ENCODE data around the gene KRTAP3-1. TPM values are rescaled to one million over a fixed set of nuclear protein-coding genes. Genes with fewer than 3 reads are reported as not detected.
A peak's percentile ranks its signal among the peaks of the same experiment; 100 is the strongest.

KRTAP3-1 gene
- total RNA-seq, 4 donors from 2014 or later = 5.6 to 95.2 (median 15.5) TPM; not detected in 1

DNA sequence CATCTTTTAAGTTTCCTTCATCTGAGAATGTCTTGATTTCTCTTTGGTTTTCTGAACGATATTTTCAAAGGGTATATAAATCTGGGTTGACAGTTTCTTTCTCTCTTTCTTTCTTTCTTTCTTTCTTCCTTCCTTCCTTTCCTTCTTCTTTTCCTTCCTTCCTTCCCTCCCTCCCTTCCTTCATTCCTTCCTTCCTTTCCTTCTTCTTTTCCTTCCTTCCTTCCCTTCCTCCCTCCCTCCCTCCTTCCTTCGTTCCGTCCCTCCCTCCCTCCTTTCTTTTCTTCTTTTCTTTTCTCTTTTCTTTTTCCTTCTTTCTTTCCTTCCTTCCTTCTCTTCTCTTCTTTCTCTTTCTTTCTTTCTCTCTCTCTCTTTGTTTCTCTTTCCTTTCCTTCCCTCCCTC is 34.6 kb downstream of the KRTAP3-1 start:
- H3K4me1 ChIP-seq = no peaks in the 10 kb centered on the region
- H3K9me3 ChIP-seq = no peaks in the 10 kb centered on the region
- no peak for DNase-seq (ENCODE audit: low spot score in 2 of 2)
- no peaks in the 10 kb centered on the region for H3K27me3 ChIP-seq
- no peak for TF ChIP-seq EP300 (IDR thresholded peaks at IDR 0.05)
- TF ChIP-seq POLR2A (IDR thresholded peaks at IDR 0.05) = no peak
- no peak for TF ChIP-seq POLR2AphosphoS5 (IDR thresholded peaks at IDR 0.05)
- no peaks in the 10 kb centered on the region for H3K36me3 ChIP-seq
- H3K27ac ChIP-seq = no peak overlapping the region
- H3K4me3 ChIP-seq = no peak overlapping the region
- 88% methylated on average over 3 of the region's 3 CpGs for WGBS

DNA sequence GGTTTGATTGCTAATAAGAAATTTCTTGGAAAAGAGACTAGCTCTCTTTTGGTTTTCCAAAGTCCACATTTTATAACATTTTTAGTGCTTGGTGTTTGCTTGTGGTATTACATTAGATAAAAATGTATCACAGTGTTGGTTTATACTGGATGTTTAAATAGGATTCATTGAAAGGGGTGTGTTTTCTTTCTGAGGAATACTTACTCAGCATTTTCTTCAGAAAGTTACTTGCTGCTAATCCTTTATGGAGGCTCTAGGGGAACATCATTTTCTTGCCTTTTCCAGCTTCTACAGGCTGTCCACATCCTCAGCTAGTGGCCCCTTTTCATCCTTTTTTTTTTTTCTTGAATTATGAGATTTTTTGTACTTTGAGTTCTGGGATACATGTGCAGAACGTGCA is 41.3 kb downstream of the KRTAP3-1 start:
- TF ChIP-seq, protein P1, sequence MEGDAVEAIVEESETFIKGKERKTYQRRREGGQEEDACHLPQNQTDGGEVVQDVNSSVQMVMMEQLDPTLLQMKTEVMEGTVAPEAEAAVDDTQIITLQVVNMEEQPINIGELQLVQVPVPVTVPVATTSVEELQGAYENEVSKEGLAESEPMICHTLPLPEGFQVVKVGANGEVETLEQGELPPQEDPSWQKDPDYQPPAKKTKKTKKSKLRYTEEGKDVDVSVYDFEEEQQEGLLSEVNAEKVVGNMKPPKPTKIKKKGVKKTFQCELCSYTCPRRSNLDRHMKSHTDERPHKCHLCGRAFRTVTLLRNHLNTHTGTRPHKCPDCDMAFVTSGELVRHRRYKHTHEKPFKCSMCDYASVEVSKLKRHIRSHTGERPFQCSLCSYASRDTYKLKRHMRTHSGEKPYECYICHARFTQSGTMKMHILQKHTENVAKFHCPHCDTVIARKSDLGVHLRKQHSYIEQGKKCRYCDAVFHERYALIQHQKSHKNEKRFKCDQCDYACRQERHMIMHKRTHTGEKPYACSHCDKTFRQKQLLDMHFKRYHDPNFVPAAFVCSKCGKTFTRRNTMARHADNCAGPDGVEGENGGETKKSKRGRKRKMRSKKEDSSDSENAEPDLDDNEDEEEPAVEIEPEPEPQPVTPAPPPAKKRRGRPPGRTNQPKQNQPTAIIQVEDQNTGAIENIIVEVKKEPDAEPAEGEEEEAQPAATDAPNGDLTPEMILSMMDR (IDR thresholded peaks at IDR 0.05) = no peak
- no peak for TF ChIP-seq EP300 (IDR thresholded peaks at IDR 0.05)
- TF ChIP-seq POLR2AphosphoS5 (IDR thresholded peaks at IDR 0.05) = no peak
- TF ChIP-seq POLR2A (IDR thresholded peaks at IDR 0.05) = no peak
- H3K4me1 ChIP-seq = peaks cover 2% of the 10 kb centered on the region
- no peak for DNase-seq (ENCODE audit: low spot score in 2 of 2)
- no peaks in the 10 kb centered on the region for H3K9me3 ChIP-seq
- H3K36me3 ChIP-seq = no peaks in the 10 kb centered on the region
- no peaks in the 10 kb centered on the region for H3K27me3 ChIP-seq
- no peak overlapping the region for H3K27ac ChIP-seq
- WGBS = 92% methylated on average over 1 of the region's 1 CpG
- no peak overlapping the region for H3K4me3 ChIP-seq

DNA sequence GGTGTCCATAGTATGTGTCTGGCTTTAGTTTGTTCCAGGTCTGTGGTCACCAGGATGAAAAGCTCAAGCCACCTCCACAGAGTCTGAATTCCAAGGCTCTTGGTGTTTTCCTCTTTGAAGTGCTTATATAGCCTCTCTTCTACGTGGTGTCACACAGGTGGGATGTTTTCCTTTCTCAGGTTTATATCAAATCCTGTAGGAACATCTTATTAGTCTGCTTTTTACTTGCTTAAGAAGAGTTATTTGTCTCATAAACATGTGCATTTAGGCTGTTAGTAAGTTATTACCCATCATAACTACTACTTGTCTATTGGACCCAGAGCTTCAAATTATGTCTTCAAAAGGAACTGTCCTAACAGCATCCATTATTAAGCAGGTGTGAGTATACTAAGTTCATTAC is 42.1 kb downstream of the KRTAP3-1 start, which contains the start of gene KRT39:
KRT39 (minus strand) TSS at position 101 of the 400 bp plus-strand sequence; CDS start at position 9, 92 bp downstream.
- no peak within 1 kb of the TSS for H3K27ac ChIP-seq
- no peaks in the 10 kb centered on the region for H3K36me3 ChIP-seq
- H3K9me3 ChIP-seq = no peaks in the 10 kb centered on the region
- TF ChIP-seq, protein P1 (IDR thresholded peaks at IDR 0.05) = no peak
- TF ChIP-seq POLR2A (IDR thresholded peaks at IDR 0.05) (no peak), POLR2AphosphoS5 (IDR thresholded peaks at IDR 0.05) (no peak), EP300 (IDR thresholded peaks at IDR 0.05) (no peak)
- H3K4me1 ChIP-seq = peaks cover 2% of the 10 kb centered on the region
- H3K27me3 ChIP-seq = no peaks in the 10 kb centered on the region
- no peak within 1 kb of the TSS for H3K4me3 ChIP-seq
- WGBS = 54% methylated on average over 1 of the region's 1 CpG
- no peak for DNase-seq (ENCODE audit: low spot score in 2 of 2)

DNA sequence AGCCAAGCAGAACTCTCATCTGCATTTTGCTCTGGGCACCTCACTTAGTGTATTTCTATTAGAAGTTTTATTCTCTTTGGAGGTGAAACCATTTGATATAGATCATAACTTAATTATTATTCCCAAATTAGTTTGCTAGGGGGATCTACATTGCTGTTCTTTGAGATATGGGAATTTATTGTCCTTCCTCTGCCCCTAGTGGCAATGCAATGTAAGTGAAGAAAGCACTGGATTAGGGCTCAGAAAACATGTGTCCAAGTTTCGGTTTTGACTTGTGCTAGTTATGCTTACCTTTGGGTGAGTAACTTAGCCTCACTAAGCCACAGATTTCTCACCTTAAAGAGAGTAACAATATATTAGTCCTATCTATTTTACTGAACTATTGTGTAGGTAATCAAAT is 45.1 kb downstream of the KRTAP3-1 start:
- no peaks in the 10 kb centered on the region for H3K27me3 ChIP-seq
- TF ChIP-seq EP300 (IDR thresholded peaks at IDR 0.05) (no peak), POLR2A (IDR thresholded peaks at IDR 0.05) (no peak)
- TF ChIP-seq, protein P1 (IDR thresholded peaks at IDR 0.05) = peak; percentile 7 to 54
- 24% methylated on average over 1 of the region's 1 CpG for WGBS
- no peaks in the 10 kb centered on the region for H3K36me3 ChIP-seq
- no peaks in the 10 kb centered on the region for H3K9me3 ChIP-seq
- DNase-seq (ENCODE audit: low spot score in 2 of 2) = no peak
- peaks cover 2% of the 10 kb centered on the region for H3K4me1 ChIP-seq
- H3K27ac ChIP-seq = no peak overlapping the region
- H3K4me3 ChIP-seq = no peak overlapping the region

DNA sequence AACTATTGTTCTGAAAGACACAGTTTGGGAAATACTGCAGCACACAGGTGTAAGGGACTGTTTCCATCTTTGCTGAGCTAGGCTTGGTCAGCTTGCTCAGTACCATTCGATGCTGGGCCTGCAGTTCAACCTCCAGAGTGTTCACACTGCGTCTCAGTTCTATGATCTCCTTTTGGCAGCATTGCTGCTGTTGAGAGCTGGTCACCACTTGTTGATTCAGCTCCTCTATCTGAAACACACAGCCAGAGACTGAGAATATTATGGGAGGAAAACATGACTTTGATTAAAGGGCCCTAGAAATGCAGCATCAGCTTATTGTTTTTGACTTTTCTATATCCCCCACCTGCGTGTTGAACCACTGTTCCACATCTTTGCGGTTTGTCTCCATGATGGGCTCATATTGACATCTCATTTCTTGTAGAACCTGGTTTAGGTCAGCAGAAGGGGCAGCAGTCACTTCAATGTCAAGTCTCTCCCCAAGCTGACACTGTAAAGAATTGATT is 46.8 kb downstream of the KRTAP3-1 start:
- TF ChIP-seq POLR2AphosphoS5 (IDR thresholded peaks at IDR 0.05) (no peak), POLR2A (IDR thresholded peaks at IDR 0.05) (no peak), EP300 (IDR thresholded peaks at IDR 0.05) (no peak)
- TF ChIP-seq, protein P1 (IDR thresholded peaks at IDR 0.05) = no peak
- H3K27me3 ChIP-seq = no peaks in the 10 kb centered on the region
- DNase-seq (ENCODE audit: low spot score in 2 of 2) = no peak
- H3K9me3 ChIP-seq = no peaks in the 10 kb centered on the region
- H3K4me1 ChIP-seq = peaks cover 11% of the 10 kb centered on the region
- WGBS = 93% methylated on average over 4 of the region's 4 CpGs
- H3K27ac ChIP-seq = no peak overlapping the region
- H3K36me3 ChIP-seq = no peaks in the 10 kb centered on the region
- H3K4me3 ChIP-seq = no peak overlapping the region

DNA sequence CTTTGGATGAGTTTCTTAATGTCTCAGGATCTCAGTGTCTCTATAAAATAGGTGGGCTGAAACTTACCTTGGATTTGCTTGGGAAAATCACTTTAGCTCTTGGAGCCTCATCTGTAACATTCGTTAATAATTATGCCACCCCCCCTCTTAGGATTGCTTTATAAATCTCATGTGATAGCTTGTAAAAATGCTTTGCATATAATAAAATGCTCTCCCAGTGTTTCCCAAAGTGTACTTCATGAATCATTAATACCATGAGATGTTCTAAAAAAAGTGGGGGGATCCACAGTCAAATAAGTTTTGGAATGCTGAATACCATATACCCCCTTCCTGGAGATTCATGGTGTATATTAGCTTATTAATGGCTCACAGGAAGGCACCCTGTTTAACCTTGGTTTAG is 47.3 kb downstream of the KRTAP3-1 start:
- DNase-seq (ENCODE audit: low spot score in 2 of 2) = no peak
- Histone ChIP-seq H3K27ac (no peak overlapping the region), H3K27me3 (no peaks in the 10 kb centered on the region), H3K36me3 (no peaks in the 10 kb centered on the region), H3K4me3 (no peak overlapping the region), H3K9me3 (no peaks in the 10 kb centered on the region), H3K4me1 (peaks cover 15% of the 10 kb centered on the region)
- WGBS = 82% methylated on average over 1 of the region's 1 CpG
- no peak for TF ChIP-seq EP300 (IDR thresholded peaks at IDR 0.05)
- no peak for TF ChIP-seq POLR2AphosphoS5 (IDR thresholded peaks at IDR 0.05)
- no peak for TF ChIP-seq POLR2A (IDR thresholded peaks at IDR 0.05)
- TF ChIP-seq, protein P1 (IDR thresholded peaks at IDR 0.05) = no peak

Measured in suprapubic skin (tissue), 4 donors.